Activated T-cell treated with anti-CD3 and anti-CD28 coated beads for 1 hour (primary cell): ENCODE measurements around the gene HJV.
A peak's percentile ranks its signal among the peaks of the same experiment; 100 is the strongest.

Experiments
- DNase-seq: peaks from one replicate; pipeline ENCODE4 v3.0.0-alpha.2; 2020; ENCODE audit warnings: low read depth

HJV gene

DNA sequence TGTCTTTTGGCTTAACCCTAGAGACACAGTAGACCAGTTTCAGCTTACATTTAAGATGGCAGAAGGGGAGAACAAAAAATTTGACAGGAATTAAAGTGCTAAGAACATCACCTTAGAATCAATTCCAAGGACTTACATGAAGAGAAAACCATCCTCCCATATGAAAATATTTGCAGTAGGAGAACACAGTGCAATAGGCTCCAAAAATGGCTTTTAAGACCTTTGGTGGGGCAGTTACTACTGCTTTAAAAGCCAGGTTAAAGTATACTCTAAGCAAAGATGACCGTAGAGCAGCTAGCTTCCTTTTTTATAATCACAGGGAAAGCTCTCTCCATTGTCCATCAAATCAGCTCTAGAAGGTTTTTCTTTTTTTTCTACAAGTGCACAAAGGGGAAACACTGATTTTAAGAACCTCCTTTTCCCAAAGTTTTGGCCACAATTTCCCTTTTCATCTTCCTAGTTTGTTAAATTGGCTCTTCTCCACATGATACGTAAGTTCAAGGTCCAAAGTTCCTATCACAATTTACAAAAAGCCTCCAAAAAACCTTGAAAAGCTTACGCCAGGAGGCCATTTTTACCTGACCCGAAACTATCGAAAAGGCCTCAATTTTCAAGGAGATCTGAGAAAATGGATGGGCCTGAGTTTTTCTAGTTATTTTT lies 28.4 kb downstream of the HJV start:
- no peak for DNase-seq

DNA sequence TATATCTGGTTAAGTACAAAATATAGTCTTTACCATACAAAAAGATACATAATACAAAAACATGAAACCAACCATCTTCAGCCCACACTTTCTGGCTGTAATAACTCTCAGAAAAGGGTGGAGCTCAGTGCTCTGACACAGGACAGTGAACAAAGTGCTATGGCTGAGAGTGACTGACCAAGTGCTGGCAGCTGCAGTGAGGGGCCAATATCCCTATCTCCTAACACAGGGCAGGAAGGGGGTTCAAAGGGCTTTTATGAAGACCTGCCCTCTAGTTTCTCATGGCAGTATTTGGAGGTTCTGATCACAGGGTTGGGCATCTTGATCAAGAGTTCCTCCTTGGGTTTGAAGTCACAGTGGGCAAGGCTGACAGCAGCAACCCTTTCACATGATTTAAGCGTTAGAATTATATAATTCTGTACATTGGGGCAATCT lies 29.0 kb downstream of the HJV start:
- DNase-seq: no peak

DNA sequence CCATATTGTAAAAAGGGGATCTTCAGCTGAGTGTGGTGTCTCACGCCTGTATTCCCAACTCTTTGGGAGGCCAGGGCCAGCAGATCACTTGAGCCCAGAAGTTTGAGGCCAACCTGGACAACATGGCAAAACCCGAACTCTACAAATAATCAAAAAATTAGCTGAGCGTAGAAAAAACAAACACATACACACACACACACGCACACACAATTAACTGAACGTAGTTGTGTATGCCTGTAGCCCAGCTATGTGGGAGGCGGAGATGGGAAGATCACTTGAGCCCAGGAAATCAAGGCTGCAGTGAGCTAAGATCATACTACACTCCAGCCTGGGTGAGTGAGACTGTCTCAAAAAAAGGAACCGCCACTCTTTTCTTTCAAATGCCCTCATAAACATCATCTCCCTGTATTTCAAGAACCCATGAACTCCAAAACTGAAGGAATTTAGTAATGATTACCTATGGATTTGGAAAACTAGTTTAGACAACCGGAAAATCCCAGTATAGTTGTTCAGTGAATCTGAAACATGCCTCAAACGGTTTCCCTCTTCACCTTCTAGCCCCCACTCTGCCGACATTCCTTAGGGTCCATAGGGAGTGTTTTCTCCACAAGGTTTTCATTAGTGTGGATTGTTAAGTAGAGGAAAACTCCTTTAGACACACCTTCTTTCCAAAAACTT lies 29.7 kb downstream of the HJV start:
- DNase-seq: no peak

DNA sequence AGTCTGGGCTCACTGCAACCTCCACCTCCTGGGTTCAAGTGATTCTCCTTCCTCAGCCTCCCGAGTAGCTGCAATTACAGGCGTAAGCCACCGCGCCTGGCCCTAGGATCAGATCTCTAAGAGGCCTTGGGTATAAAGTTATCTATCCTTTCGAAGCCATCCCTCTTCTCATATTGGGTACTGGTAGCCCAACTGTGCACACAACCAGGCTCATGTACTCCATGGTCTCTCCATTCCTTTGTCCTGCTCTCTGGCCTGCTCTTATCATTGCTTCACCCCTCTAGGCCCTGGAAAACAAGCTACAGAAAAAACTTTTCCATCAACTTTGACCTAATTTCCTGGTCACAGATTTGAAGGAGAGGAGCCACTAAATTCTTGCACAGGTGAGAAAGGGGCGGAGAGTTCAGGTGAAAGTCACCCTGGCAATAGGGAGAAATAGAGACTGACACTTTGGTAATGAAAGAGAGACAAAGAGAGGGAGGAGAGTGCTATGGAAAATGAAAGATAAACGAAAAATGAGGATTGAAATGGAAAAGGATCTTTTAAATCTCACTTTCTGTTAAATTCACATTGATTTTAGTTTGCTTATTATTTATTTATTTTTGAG lies 31.2 kb downstream of the HJV start:
- DNase-seq: no peak

DNA sequence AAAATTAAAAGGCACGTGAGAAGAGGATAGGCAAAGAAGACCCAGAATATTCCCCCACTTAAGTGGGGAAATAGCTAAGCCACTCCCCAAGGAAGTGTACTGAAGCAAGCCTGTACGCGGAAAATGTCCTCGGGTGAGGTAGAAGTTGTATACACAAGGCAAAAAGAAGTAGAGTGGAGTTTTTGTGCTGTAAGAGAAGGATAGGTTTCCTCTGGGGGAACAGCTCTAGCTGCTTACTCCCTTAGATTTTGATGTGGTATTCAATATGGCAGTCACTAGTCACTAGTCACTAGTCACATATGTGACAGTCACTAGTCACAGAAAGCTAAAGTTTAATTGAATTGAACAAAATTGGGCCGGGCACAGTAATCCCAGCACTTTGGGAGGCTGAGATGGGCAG lies 32.8 kb downstream of the HJV start:
- no peak for DNase-seq

DNA sequence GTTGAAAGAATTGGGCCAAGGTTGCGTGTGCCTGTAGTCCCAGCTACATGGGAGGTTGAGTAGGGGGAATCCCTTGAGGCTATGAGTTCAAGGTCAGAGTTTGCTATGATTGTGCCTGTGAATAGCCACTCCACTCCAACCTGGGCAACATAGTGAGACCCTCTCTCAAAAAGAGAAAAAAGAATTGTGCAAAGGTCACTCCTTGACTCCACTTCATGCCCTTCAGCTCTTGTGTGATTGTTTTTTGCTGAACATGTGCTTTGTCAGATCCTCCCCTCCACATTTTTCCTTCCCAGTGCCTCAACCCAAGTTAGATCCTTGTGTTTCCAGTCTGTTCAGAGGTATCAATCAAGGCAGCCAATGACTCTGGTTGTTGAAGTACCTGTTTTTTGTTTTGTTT lies 33.6 kb downstream of the HJV start:
- DNase-seq: no peak

GRCh38 chr1:145986551-145986950 lies 35.0 kb downstream of the HJV start:
- no peak for DNase-seq

DNA sequence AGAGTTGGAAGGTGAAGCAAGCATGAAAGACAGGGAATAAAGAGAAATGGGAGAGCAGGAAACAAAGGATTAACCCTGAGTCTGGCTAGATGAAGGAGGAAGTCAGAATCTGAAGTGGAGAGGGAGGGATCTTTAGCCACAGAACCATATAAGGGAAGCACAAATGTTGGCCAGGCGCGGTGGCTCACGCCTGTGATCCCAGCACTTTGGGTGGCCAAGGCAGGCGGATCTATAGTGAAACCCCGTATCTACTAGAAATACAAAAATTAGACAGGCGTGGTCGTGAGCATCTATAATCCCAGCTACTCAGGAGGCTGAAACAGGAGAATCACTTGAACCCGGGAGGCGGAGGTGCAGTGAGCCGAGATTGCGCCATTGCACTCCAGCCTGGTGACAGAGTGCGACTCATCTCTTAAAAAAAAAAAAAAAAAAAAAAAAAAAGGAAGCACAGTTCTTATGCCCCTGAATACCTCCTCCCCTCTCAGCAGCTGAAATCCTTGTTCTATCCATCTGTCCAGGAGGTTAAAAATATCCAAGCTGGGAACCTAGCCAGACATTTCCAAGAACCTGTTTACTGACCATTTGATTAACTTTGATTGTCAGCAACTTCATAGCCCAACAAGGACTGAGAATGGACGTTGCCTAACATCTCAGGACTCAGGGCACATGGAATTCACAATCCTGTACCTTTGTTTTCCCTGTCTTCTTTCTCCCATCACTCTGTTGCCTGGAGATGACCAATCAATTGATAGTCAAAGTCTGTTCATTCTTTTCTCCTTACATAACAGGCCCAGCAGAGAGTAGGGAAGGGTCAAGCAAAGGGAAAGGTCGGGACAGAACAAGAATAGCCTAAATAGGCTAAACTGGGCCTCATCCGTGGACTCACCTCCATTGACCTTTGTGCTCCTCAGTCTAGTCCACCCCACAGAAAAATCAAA lies 35.8 kb downstream of the HJV start:
- DNase-seq: no peak

- DNase-seq: no peak
These were observed 36.4 kb downstream of the HJV start for GRCh38 chr1:145985129-145985501.

- no peak for DNase-seq
These were observed 37.3 kb downstream of the HJV start for GRCh38 chr1:145983960-145984830.

GRCh38 chr1:145983206-145983675 lies 38.3 kb downstream of the HJV start:
- no peak for DNase-seq

GRCh38 chr1:145982010-145982723 lies 39.4 kb downstream of the HJV start:
- DNase-seq: no peak

DNA sequence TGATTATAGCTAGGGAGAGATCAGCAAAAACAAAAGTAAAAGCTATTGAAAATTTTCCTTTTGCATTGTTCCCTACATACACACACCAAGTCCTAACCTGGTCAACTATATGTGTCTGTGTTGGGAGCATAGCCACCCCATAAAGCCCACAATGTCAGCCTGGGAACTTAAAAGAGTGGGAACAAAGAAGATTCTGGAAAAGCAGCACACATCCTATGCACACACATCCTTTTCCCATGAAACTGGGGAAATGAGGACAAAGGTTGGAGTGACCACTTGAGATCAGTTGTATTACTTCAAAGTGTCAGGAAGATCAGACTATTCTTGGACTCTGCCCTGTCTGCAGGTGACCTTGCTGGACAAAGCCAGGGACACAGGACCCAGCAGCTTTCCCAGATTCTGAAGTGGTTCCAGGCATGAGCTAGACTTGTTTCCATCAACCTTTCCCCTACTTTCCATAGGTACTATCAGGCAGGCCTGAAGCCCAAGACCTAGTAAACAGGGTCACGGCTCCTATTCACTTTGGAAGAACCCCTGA lies 41.0 kb downstream of the HJV start:
- DNase-seq: no peak

- DNase-seq: no peak
These were observed 41.6 kb downstream of the HJV start for GRCh38 chr1:145979746-145980456.

- DNase-seq: peak; percentile 51
These were observed 42.4 kb downstream of the HJV start for GRCh38 chr1:145978854-145979745.

- no peak for DNase-seq
These were observed 43.1 kb downstream of the HJV start for GRCh38 chr1:145978471-145978853.

DNA sequence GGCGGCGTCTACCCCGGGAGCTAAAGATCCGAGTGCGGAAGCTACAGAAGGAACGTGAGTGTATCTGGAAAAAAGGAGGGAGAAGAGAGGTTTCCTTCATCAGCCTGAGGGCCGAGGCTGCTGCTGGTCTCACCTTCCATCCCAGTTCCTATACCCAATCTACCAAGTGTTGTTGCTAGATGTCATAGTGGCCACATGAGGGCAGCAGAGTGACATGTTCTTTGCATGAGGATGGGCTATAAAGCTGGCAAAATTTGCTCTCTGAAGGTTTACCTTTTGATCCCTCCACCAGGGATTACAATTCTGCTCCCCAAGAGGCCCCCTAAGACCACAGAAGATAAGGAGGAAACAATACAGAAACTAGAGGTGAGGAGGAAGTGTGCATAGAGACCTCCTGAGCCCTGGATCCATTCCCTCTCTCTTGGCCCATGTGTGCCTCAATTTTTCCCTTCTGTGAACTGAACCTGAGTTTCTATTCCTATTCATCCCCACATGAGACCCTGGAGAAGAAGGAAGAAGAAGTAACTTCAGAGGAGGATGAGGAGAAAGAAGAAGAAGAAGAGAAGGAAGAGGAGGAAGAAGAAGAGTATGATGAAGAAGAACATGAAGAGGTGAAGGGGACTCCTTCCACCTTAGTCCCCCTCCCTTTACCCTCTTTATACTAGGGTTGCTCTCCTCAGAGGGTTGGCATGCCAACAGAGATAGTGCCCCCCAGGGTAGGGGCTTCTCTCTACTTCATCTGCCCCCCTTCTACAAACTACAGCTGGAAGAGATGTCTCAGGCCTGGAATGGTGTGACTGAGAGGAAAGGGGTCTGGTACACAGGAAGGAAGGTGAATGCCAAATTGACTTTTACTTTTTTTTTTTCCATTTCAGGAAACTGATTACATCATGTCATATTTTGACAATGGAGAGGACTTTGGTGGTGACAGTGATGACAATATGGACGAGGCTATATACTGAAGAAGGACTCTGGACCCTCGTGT lies 43.8 kb downstream of the HJV start:
- peak; percentile 53 for DNase-seq
